Measurements from ENCODE around the gene CLEC2B. TPM values are rescaled to one million over a fixed set of nuclear protein-coding genes. Genes with fewer than 3 reads are reported as not detected.
"Not testable (repeated sequence)": the region's sequence is repeated elsewhere in the genome, so short reads cannot be mapped to it uniquely, and the experiment has no call there.

The CLEC2B gene
- polyA plus RNA-seq, 1 experiment: 2.1 TPM

DNA sequence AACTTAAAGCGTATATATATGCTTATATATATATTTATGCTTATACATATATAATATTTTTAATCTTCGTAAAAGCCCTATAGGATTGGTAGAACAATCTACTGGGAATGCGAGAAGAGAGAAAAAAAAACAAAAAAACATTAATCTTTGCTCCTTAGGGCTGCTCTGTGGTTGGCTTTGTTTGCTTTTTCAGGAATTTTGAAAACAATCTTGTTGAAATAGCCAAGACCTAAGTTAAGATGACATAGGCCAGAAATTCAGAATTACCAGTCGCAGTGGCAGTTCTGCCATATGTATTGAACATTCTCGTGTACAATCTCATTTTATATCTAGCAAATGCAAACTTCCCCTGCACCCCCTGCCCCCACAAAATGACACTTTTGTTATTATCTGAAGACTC is 12.8 kb upstream of the CLEC2B start:
- Histone ChIP-seq H3K4me3 (ENCODE audit: low read depth, low read length) (no peak overlapping the region), H3K27me3 (ENCODE audit: control insufficient read depth, insufficient read depth, low read length) (no peaks in the 10 kb centered on the region), H3K27ac (ENCODE audit: low read depth, low read length) (no peak overlapping the region), H3K9me3 (ENCODE audit: control insufficient read depth, insufficient read depth, low read length) (no peaks in the 10 kb centered on the region)
- TF ChIP-seq, protein P1, sequence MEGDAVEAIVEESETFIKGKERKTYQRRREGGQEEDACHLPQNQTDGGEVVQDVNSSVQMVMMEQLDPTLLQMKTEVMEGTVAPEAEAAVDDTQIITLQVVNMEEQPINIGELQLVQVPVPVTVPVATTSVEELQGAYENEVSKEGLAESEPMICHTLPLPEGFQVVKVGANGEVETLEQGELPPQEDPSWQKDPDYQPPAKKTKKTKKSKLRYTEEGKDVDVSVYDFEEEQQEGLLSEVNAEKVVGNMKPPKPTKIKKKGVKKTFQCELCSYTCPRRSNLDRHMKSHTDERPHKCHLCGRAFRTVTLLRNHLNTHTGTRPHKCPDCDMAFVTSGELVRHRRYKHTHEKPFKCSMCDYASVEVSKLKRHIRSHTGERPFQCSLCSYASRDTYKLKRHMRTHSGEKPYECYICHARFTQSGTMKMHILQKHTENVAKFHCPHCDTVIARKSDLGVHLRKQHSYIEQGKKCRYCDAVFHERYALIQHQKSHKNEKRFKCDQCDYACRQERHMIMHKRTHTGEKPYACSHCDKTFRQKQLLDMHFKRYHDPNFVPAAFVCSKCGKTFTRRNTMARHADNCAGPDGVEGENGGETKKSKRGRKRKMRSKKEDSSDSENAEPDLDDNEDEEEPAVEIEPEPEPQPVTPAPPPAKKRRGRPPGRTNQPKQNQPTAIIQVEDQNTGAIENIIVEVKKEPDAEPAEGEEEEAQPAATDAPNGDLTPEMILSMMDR (IDR thresholded peaks at IDR 0.05; ENCODE audit: low read depth, low read length): no peak
- ChIA-PET CTCF (no interaction called here), POLR2A (no interaction called here)
- DNase-seq (ENCODE audit: low read depth, low spot score): no peak

DNA sequence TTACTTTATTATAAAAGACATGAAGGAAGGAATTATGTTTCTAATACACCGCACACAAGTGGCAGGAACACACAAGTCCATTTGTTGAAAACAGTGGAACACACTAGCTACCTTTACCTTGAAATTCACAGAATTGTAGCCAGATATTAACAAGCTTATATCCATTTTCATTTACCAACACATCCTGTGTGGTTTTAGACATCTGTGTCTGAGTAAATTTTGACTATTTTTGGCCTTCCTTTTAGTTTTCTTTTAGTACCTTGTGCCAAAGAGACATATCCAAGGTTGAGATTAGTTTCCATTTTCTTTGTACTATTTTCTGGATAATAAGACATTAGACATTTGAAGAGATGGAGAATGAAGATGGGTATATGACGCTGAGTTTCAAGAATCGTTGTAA is 12.1 kb upstream of the CLEC2B start, which contains the start of gene KLRF2:
KLRF2 (plus strand) TSS at position 244 of the 400 bp plus-strand sequence; CDS start at position 351, 107 bp downstream.
- TF ChIP-seq, protein P1 (IDR thresholded peaks at IDR 0.05; ENCODE audit: low read depth, low read length): no peak
- POLR2A ChIA-PET: no interaction called here
- Histone ChIP-seq H3K27ac (ENCODE audit: low read depth, low read length) (no peak within 1 kb of the TSS), H3K4me3 (ENCODE audit: low read depth, low read length) (no peak within 1 kb of the TSS), H3K27me3 (ENCODE audit: control insufficient read depth, insufficient read depth, low read length) (no peaks in the 10 kb centered on the region), H3K9me3 (ENCODE audit: control insufficient read depth, insufficient read depth, low read length) (no peaks in the 10 kb centered on the region)
- CTCF ChIA-PET: interaction anchor here (1.0 kb wide), 1 partner anchor 131 kb away, joined by 3 read pairs; no protein-coding TSS in a partner anchor
- DNase-seq (ENCODE audit: low read depth, low spot score): no peak

DNA sequence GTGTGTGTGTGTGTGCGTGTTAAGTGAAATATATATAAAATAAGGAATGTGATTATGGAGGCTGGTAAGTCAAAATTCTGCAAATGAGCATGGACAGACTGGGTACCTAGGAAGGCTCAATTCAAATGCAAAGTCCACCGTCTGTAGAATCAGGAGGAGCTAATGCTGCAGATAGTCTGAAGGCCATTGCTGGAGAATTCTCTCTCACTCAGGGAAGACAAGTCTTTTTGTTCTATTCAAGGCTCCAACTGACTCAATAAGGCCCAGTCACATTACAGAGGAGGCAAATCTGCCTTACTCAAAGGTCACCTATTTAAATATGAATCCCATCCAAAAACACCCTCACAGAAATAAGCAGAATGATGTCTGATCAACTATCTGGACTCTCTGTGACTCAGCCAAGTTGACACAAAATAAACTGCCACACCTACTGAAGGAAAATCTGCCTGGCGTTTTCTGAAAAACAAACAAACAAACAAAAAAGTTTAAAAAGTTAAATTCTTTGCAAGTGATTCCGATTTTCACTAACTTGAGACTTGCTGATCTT is 11.5 kb upstream of the CLEC2B start:
- no peak for DNase-seq (ENCODE audit: low read depth, low spot score)
- ChIA-PET CTCF (interaction anchor here (1.0 kb wide), 1 partner anchor 130 kb away, joined by 3 read pairs; no protein-coding TSS in a partner anchor), POLR2A (no interaction called here)
- Histone ChIP-seq H3K4me3 (ENCODE audit: low read depth, low read length) (no peak overlapping the region), H3K9me3 (ENCODE audit: control insufficient read depth, insufficient read depth, low read length) (no peaks in the 10 kb centered on the region), H3K27me3 (ENCODE audit: control insufficient read depth, insufficient read depth, low read length) (no peaks in the 10 kb centered on the region), H3K27ac (ENCODE audit: low read depth, low read length) (no peak overlapping the region)
- TF ChIP-seq, protein P1 (IDR thresholded peaks at IDR 0.05; ENCODE audit: low read depth, low read length): no peak

DNA sequence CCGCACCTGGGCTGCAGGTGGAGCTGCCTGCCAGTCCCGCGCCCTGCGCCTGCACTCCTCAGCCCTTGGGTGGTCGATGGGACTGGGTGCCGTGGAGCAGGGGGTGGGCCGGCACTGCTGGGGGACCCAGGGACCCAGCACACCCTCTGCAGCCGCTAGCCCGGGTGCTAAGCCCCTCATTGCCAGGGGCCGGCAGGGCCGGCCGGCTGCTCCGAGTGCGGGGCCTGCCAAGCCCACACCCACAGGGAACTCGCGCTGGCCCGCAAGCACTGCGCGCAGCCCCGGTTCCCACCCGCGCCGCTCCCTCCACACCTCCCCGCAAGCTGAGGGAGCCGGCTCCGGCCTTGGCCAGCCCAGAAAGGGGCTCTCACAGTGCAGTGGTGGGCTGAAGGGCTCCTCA is 7.0 kb upstream of the CLEC2B start:
- H3K27ac ChIP-seq (ENCODE audit: low read depth, low read length); CTCF ChIA-PET; H3K4me3 ChIP-seq (ENCODE audit: low read depth, low read length); DNase-seq (ENCODE audit: low read depth, low spot score); POLR2A ChIA-PET; H3K27me3 ChIP-seq (ENCODE audit: control insufficient read depth, insufficient read depth, low read length); H3K9me3 ChIP-seq (ENCODE audit: control insufficient read depth, insufficient read depth, low read length): not testable (repeated sequence)

DNA sequence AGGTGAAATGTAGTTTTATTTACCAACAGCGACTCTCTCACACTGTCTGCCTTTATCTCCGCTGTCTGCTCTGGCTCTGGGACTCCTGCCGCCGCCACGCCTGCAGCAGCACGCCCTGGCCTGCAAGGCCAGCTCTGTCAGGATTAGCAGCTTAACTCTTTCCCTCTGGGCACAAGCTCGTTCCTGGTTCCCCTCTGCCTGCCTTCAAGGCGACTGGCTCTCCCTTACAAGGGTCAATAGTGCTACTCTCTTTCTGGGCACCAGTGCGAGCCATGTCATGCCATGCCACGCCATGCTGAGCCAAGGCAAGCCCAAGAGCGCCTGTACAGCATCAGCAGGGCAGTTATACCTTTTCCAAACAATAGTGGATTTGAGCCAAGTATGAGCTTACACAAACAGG is 3.6 kb upstream of the CLEC2B start:
- Histone ChIP-seq H3K9me3 (ENCODE audit: control insufficient read depth, insufficient read depth, low read length) (no peaks in the 10 kb centered on the region), H3K27me3 (ENCODE audit: control insufficient read depth, insufficient read depth, low read length) (no peaks in the 10 kb centered on the region), H3K27ac (ENCODE audit: low read depth, low read length) (no peak overlapping the region), H3K4me3 (ENCODE audit: low read depth, low read length) (no peak overlapping the region)
- ChIA-PET CTCF (interaction anchor here (0.6 to 2.6 kb wide), 2 partner anchors 61 to 122 kb away, joined by 3 to 20 read pairs; no protein-coding TSS in a partner anchor), POLR2A (no interaction called here)
- DNase-seq (ENCODE audit: low read depth, low spot score): no peak
- TF ChIP-seq, protein P1 (IDR thresholded peaks at IDR 0.05; ENCODE audit: low read depth, low read length): no peak

Data from AG04450 (cell line).